ENCODE data around the gene ZNF785. TPM values are rescaled to one million over a fixed set of nuclear protein-coding genes. Genes with fewer than 3 reads are reported as not detected.

ZNF785 gene
- total and polyA plus RNA-seq, 2 donors (not counting 3 experiments of a cell fraction or from before 2014, with no cell fraction given): 7.8 to 21.9 TPM

- FAIRE-seq (no peak), DNase-seq (ENCODE audit: low read depth, low spot score) (no peak)
- H3K4me3 ChIP-seq (replicated peaks in 1 of 3; ENCODE audit: insufficient read depth in 1 of 3, low read depth in 1 of 3, low read length in 3 of 3): no peak overlapping the region
- H3K9ac ChIP-seq (replicated peaks; ENCODE audit: extremely low read depth, insufficient read depth, low read length): no peak overlapping the region
- TF ChIP-seq MAX (IDR thresholded peaks at IDR 0.05; ENCODE audit: insufficient read depth, insufficient read length) (no peak), GATA2 (IDR thresholded peaks at IDR 0.05; ENCODE audit: insufficient read depth, insufficient read length, low read depth, low read length) (no peak), CTCF (IDR thresholded peaks at IDR 0.05; ENCODE audit: extremely low read depth in 1 of 2, insufficient read depth in 1 of 2, low read depth in 1 of 2, low read length in 2 of 2) (no peak), FOS (IDR thresholded peaks at IDR 0.05; ENCODE audit: borderline replicate concordance, insufficient read depth, low read length) (no peak), MYC (IDR thresholded peaks at IDR 0.05; ENCODE audit: low read depth, low read length) (no peak), POLR2A (IDR thresholded peaks at IDR 0.05; ENCODE audit: low read depth, low read length) (no peak)
- H3K4me2 ChIP-seq (ENCODE audit: insufficient read depth, low read length): no peak overlapping the region
- H3K27ac ChIP-seq (ENCODE audit: insufficient read depth, low read depth, low read length): peak overlapping the region; percentile 55
- H4K20me1 ChIP-seq (replicated peaks; ENCODE audit: control insufficient read depth, extremely low read depth, insufficient read depth, low read length): no peaks in the 10 kb centered on the region
- intact Hi-C loops (cut with micrococcal nuclease): no loop called here
- no peaks in the 10 kb centered on the region for H3K9me1 ChIP-seq (replicated peaks; ENCODE audit: control insufficient read depth, extremely low read depth, insufficient read depth, low read length)
- dilution Hi-C loops (cut with MboI; ENCODE audit: extremely low pct_ligation_motif_present, low sequenced_read_pairs): no loop called here
- ChIA-PET CTCF (interaction anchor here (1.2 kb wide), 1 partner anchor 19 kb away, joined by 3 read pairs; the partner anchor contains the start of gene ZNF747), POLR2A (interaction anchor here (0.6 kb wide), 1 partner anchor 160 kb away, joined by 6 read pairs; no protein-coding TSS in a partner anchor)
- H3K4me1 ChIP-seq (ENCODE audit: control insufficient read depth, extremely low read depth, insufficient read depth, low read length): peaks cover 8% of the 10 kb centered on the region
- no TSS peak for BruUV-seq (replicated peaks)
- H3K9me3 ChIP-seq (replicated peaks; ENCODE audit: control insufficient read depth, insufficient read depth, low read length): no peaks in the 10 kb centered on the region
- no peaks in the 10 kb centered on the region for H3K27me3 ChIP-seq (ENCODE audit: control insufficient read depth in 2 of 2, insufficient read depth in 2 of 2, low read length in 2 of 2)
- H2AFZ ChIP-seq (ENCODE audit: low read depth, low read length): no peak overlapping the region
- peaks cover 23% of the 10 kb centered on the region for H3K79me2 ChIP-seq (ENCODE audit: control insufficient read depth, insufficient read depth, low read length)
- H3K36me3 ChIP-seq (ENCODE audit: control insufficient read depth in 2 of 2, extremely low read depth in 1 of 2, insufficient read depth in 2 of 2, low read length in 2 of 2): peaks cover 3 to 9% of the 10 kb centered on the region in 2 experiments
These were observed 30.8 kb downstream of the ZNF785 start for GRCh38 chr16:30554557-30555314.
